ENCODE data around the gene PLA1A.
"Not testable (repeated sequence)": the region's sequence is repeated elsewhere in the genome, so short reads cannot be mapped to it uniquely, and the experiment has no call there.

The PLA1A gene

GRCh38 chr3:119658994-119659393 lies 61.3 kb downstream of the PLA1A start:
- DNase-seq (ENCODE audit: extremely low spot score, insufficient read length, low read depth): no peak

GRCh38 chr3:119659606-119660291 lies 62.1 kb downstream of the PLA1A start:
- FAIRE-seq (peak; percentile 51), DNase-seq (ENCODE audit: extremely low spot score, insufficient read length, low read depth) (no peak)

More at GRCh38 chr3:119658994-119659393, 61.3 kb downstream of the PLA1A start:
- no peak for FAIRE-seq

GRCh38 chr3:119660474-119661440 lies 63.1 kb downstream of the PLA1A start, which contains the start of gene POPDC2:
Gene POPDC2 (minus strand): TSS chr3:119660589. CDS start chr3:119660423, 166 bp downstream.
- FAIRE-seq: no peak
- no peak for DNase-seq (ENCODE audit: extremely low spot score, insufficient read length, low read depth)

GRCh38 chr3:119662604-119663373 lies 65.1 kb downstream of the PLA1A start:
- DNase-seq (ENCODE audit: extremely low spot score, insufficient read length, low read depth) (no peak), FAIRE-seq (peak; percentile 15)

GRCh38 chr3:119663885-119664284 lies 66.2 kb downstream of the PLA1A start:
- no peak for DNase-seq (ENCODE audit: extremely low spot score, insufficient read length, low read depth)

GRCh38 chr3:119664370-119664769 lies 66.7 kb downstream of the PLA1A start:
- DNase-seq (ENCODE audit: extremely low spot score, insufficient read length, low read depth) (no peak), FAIRE-seq (no peak)

More at GRCh38 chr3:119663885-119664284, 66.2 kb downstream of the PLA1A start:
- no peak for FAIRE-seq

- DNase-seq (ENCODE audit: extremely low spot score, insufficient read length, low read depth) (no peak), FAIRE-seq (peak; percentile 21)
Measured at GRCh38 chr3:119664850-119665379, 67.2 kb downstream of the PLA1A start.

GRCh38 chr3:119665954-119666559 lies 68.4 kb downstream of the PLA1A start:
- no peak for FAIRE-seq

GRCh38 chr3:119669906-119670570 lies 72.4 kb downstream of the PLA1A start:
- FAIRE-seq: no peak
- DNase-seq (ENCODE audit: extremely low spot score, insufficient read length, low read depth): no peak

More at GRCh38 chr3:119665954-119666559, 68.4 kb downstream of the PLA1A start:
- DNase-seq (ENCODE audit: extremely low spot score, insufficient read length, low read depth): no peak

- DNase-seq (ENCODE audit: extremely low spot score, insufficient read length, low read depth): no peak
- peak; percentile 46 for FAIRE-seq
Measured at GRCh38 chr3:119672776-119673175, 75.1 kb downstream of the PLA1A start.

GRCh38 chr3:119673875-119674274 lies 76.2 kb downstream of the PLA1A start:
- DNase-seq (ENCODE audit: extremely low spot score, insufficient read length, low read depth): no peak
- no peak for FAIRE-seq

GRCh38 chr3:119675188-119675874 lies 77.6 kb downstream of the PLA1A start:
- no peak for FAIRE-seq
- no peak for DNase-seq (ENCODE audit: extremely low spot score, insufficient read length, low read depth)

GRCh38 chr3:119676020-119676419 lies 78.3 kb downstream of the PLA1A start:
- DNase-seq (ENCODE audit: extremely low spot score, insufficient read length, low read depth): no peak
- peak; percentile 69 for FAIRE-seq

- peak; percentile 89 for DNase-seq (ENCODE audit: extremely low spot score, insufficient read length, low read depth)
- FAIRE-seq: peak; percentile 100
Measured at GRCh38 chr3:119676771-119677640, 79.3 kb downstream of the PLA1A start, which contains the start of gene COX17. Gene COX17 (minus strand): TSS chr3:119677406. CDS start chr3:119677310, 96 bp downstream.

- DNase-seq (ENCODE audit: extremely low spot score, insufficient read length, low read depth): no peak
- FAIRE-seq: no peak
Measured at GRCh38 chr3:119677641-119677934, 79.9 kb downstream of the PLA1A start.

GRCh38 chr3:119678209-119678608 lies 80.5 kb downstream of the PLA1A start:
- FAIRE-seq: not testable (repeated sequence)

More at GRCh38 chr3:119678209-119678608, 80.5 kb downstream of the PLA1A start:
- DNase-seq (ENCODE audit: extremely low spot score, insufficient read length, low read depth): not testable (repeated sequence)

All from GM18507 (cell line).